SK-N-SH treated with all-trans-retinoic acid at 6 μM for 48 hours (cell line): Measurements from ENCODE around the gene KIF20B.

Source experiments
- ATAC-seq: fragments of 200-7000 bp; cut with Tn5 transposase; 3 replicates; pipeline ENCODE4 v1.9.1; 2020; ENCODE audit warnings: mild to moderate bottlenecking, moderate library complexity
- ARNTL ChIP-seq: fragments of 450-650 bp; formaldehyde crosslinking; IDR thresholded peaks from 2 replicates; pipeline ENCODE4 v1.5.0; 2020; ENCODE audit warnings: low read depth, mild to moderate bottlenecking, moderate library complexity, borderline replicate concordance
- BACH2 ChIP-seq: fragments of 250-450 bp; sonication (Bioruptor Pico); IDR thresholded peaks from 2 replicates; pipeline ENCODE4 v1.9.0; 2021; ENCODE audit warnings: mild to moderate bottlenecking, borderline replicate concordance
- CSDC2 ChIP-seq: fragments of 250-450 bp; sonication (Bioruptor Pico); IDR thresholded peaks from 2 replicates; pipeline ENCODE4 v1.5.0; 2020; ENCODE audit warnings: mild to moderate bottlenecking, moderate library complexity
- ESRRG ChIP-seq: fragments of 250-450 bp; sonication (Bioruptor Pico); IDR thresholded peaks from 2 replicates; pipeline ENCODE4 v1.6.1; 2021; ENCODE audit warnings: mild to moderate bottlenecking
- GLIS3 ChIP-seq: fragments of 250-450 bp; sonication (Bioruptor Pico); IDR thresholded peaks from 2 replicates; pipeline ENCODE4 v1.5.0; 2020; ENCODE audit warnings: mild to moderate bottlenecking, moderate library complexity
- ISL1 ChIP-seq: fragments of 250-450 bp; sonication (Bioruptor Pico); IDR thresholded peaks from 2 replicates; pipeline ENCODE4 v2.1.2; 2022; ENCODE audit warnings: mild to moderate bottlenecking, moderate library complexity
- OSR1 ChIP-seq: fragments of 250-450 bp; sonication (Bioruptor Pico); IDR thresholded peaks from 2 replicates; pipeline ENCODE4 v1.8.0; 2022; ENCODE audit warnings: moderate library complexity, mild to moderate bottlenecking, inconsistent platforms
- PATZ1 ChIP-seq: fragments of 250-450 bp; sonication (Bioruptor Pico); IDR thresholded peaks from 2 replicates; pipeline ENCODE4 v1.8.0; 2020; ENCODE audit warnings: mild to moderate bottlenecking, moderate library complexity, borderline replicate concordance
- POU6F1 ChIP-seq: fragments of 250-450 bp; sonication (Bioruptor Pico); IDR thresholded peaks from 2 replicates; pipeline ENCODE4 v1.8.0; 2021; ENCODE audit warnings: low read depth, mild to moderate bottlenecking, moderate library complexity, borderline replicate concordance
- PPARA ChIP-seq: fragments of 250-450 bp; sonication (Bioruptor Pico); IDR thresholded peaks from 2 replicates; pipeline ENCODE4 v1.5.0; 2020; ENCODE audit warnings: mild to moderate bottlenecking, borderline replicate concordance
- RARB ChIP-seq: fragments of 250-450 bp; sonication (Bioruptor Pico); IDR thresholded peaks from 2 replicates; pipeline ENCODE4 v1.8.0; 2021; ENCODE audit warnings: mild to moderate bottlenecking, moderate library complexity
- SNAI2 ChIP-seq: fragments of 250-450 bp; sonication (Bioruptor Pico); IDR thresholded peaks from 2 replicates; pipeline ENCODE4 v1.5.0; 2020; ENCODE audit warnings: mild to moderate bottlenecking, moderate library complexity
- TCF4 ChIP-seq: fragments of 250-450 bp; sonication (Bioruptor Pico); IDR thresholded peaks from 2 replicates; pipeline ENCODE4 v1.8.0; 2021; ENCODE audit warnings: mild to moderate bottlenecking, moderate library complexity, borderline replicate concordance
- TOX ChIP-seq: fragments of 250-450 bp; sonication (Bioruptor Pico); IDR thresholded peaks from 2 replicates; pipeline ENCODE4 v1.8.0; 2021; ENCODE audit warnings: mild to moderate bottlenecking, moderate library complexity, borderline replicate concordance
- TSHZ2 ChIP-seq: fragments of 250-450 bp; sonication (Bioruptor Pico); IDR thresholded peaks from 2 replicates; pipeline ENCODE4 v1.5.0; 2020; ENCODE audit warnings: mild to moderate bottlenecking, moderate library complexity
- ZC3H10 ChIP-seq: fragments of 250-450 bp; sonication (Bioruptor Pico); IDR thresholded peaks from 2 replicates; pipeline ENCODE4 v1.5.1; 2021; ENCODE audit warnings: mild to moderate bottlenecking, moderate library complexity
- ZFP3 ChIP-seq: fragments of 250-450 bp; sonication (Bioruptor Pico); IDR thresholded peaks from 2 replicates; pipeline ENCODE4 v1.5.0; 2020; ENCODE audit warnings: mild to moderate bottlenecking, moderate library complexity
- ZFP30 ChIP-seq: fragments of 450-650 bp; formaldehyde crosslinking; IDR thresholded peaks from 2 replicates; pipeline ENCODE4 v1.5.0; 2022; ENCODE audit warnings: mild to moderate bottlenecking, moderate library complexity
- ZNF565 ChIP-seq: fragments of 450-650 bp; formaldehyde crosslinking; conservative IDR thresholded peaks from 2 replicates; pipeline ENCODE4 v1.5.0; 2020; ENCODE audit warnings: low read depth, mild to moderate bottlenecking, moderate library complexity
- ZNF70 ChIP-seq: fragments of 450-650 bp; formaldehyde crosslinking; IDR thresholded peaks from 2 replicates; pipeline ENCODE4 v1.5.0; 2020; ENCODE audit warnings: mild to moderate bottlenecking, moderate library complexity
- TF ChIP-seq, protein P1 (sequence below): fragments of 250-450 bp; sonication (Bioruptor Pico); IDR thresholded peaks from 2 replicates; pipeline ENCODE4 v1.5.1; 2021; ENCODE audit warnings: mild to moderate bottlenecking, moderate library complexity

The KIF20B gene

GRCh38 chr10:89809766-89810165, 108.4 kb downstream of the KIF20B start:
- TF ChIP-seq ZNF565 = no peak
- no peak for TF ChIP-seq BACH2 (CRISPR knock-in tag)
- TF ChIP-seq TCF4 (CRISPR knock-in tag) = no peak
- TF ChIP-seq TOX = no peak
- TF ChIP-seq POU6F1 (CRISPR knock-in tag) = no peak
- TF ChIP-seq ZNF70 (CRISPR knock-in tag) = no peak
- TF ChIP-seq, protein P1, sequence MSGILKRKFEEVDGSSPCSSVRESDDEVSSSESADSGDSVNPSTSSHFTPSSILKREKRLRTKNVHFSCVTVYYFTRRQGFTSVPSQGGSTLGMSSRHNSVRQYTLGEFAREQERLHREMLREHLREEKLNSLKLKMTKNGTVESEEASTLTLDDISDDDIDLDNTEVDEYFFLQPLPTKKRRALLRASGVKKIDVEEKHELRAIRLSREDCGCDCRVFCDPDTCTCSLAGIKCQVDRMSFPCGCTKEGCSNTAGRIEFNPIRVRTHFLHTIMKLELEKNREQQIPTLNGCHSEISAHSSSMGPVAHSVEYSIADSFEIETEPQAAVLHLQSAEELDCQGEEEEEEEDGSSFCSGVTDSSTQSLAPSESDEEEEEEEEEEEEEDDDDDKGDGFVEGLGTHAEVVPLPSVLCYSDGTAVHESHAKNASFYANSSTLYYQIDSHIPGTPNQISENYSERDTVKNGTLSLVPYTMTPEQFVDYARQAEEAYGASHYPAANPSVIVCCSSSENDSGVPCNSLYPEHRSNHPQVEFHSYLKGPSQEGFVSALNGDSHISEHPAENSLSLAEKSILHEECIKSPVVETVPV (CRISPR knock-in tag) = no peak
- no peak for TF ChIP-seq ARNTL (CRISPR knock-in tag)
- TF ChIP-seq TSHZ2 (CRISPR knock-in tag) = no peak
- no peak for TF ChIP-seq PPARA (CRISPR knock-in tag)
- TF ChIP-seq ESRRG (CRISPR knock-in tag) = no peak
- no peak for TF ChIP-seq OSR1 (CRISPR knock-in tag)
- no peak for TF ChIP-seq ISL1 (CRISPR knock-in tag)
- no peak for TF ChIP-seq RARB
- no peak for TF ChIP-seq GLIS3
- TF ChIP-seq ZFP3 (CRISPR knock-in tag) = no peak
- no peak for ATAC-seq

- no peak for TF ChIP-seq ISL1 (CRISPR knock-in tag)
- no peak for TF ChIP-seq BACH2 (CRISPR knock-in tag)
- TF ChIP-seq SNAI2 = no peak
- no peak for TF ChIP-seq RARB
- TF ChIP-seq CSDC2 (CRISPR knock-in tag) = no peak
- no peak for TF ChIP-seq ZNF565
- no peak for TF ChIP-seq GLIS3
- TF ChIP-seq ZFP30 (CRISPR knock-in tag) = no peak
- TF ChIP-seq PATZ1 (CRISPR knock-in tag) = no peak
- no peak for TF ChIP-seq OSR1 (CRISPR knock-in tag)
- TF ChIP-seq TCF4 (CRISPR knock-in tag) = no peak
- TF ChIP-seq ZC3H10 (CRISPR knock-in tag) = no peak
- no peak for TF ChIP-seq POU6F1 (CRISPR knock-in tag)
- no peak for TF ChIP-seq PPARA (CRISPR knock-in tag)
- TF ChIP-seq TSHZ2 (CRISPR knock-in tag) = no peak
- TF ChIP-seq TOX = no peak
- no peak for TF ChIP-seq ZFP3 (CRISPR knock-in tag)
- TF ChIP-seq ESRRG (CRISPR knock-in tag) = no peak
- no peak for ATAC-seq
Observed at GRCh38 chr10:89810908-89811525, 109.6 kb downstream of the KIF20B start.
